Neural progenitor cell (in vitro differentiated cells): ENCODE measurements around the gene MUC6. TPM values are rescaled to one million over a fixed set of nuclear protein-coding genes. Genes with fewer than 3 reads are reported as not detected.

Source experiments
- DNase-seq: peaks from one replicate; pipeline ENCODE4 v3.0.0-alpha.2; 2016; ENCODE audit warnings: low spot score
- H2AFZ ChIP-seq: fragments of 200-600 bp; sonication (generic); replicated peaks from 2 replicates; pipeline ENCODE4 v1.6.1; 2016; ENCODE audit warnings: antibody characterized with exemption
- H3F3A ChIP-seq: fragments of 200-600 bp; sonication (generic); 2 replicates; pipeline ENCODE4 v1.6.1; 2016; ENCODE audit warnings: antibody characterized with exemption, low read depth
- H3K27ac ChIP-seq: fragments of 200-600 bp; sonication (generic); 2 replicates; pipeline ENCODE4 v1.5.1; 2016; ENCODE audit warnings: mild to moderate bottlenecking
- H3K27me3 ChIP-seq: fragments of 200-600 bp; sonication (generic); 2 replicates; pipeline ENCODE4 v1.6.1; 2016; ENCODE audit warnings: mild to moderate bottlenecking, moderate library complexity
- H3K36me3 ChIP-seq: fragments of 200-600 bp; sonication (generic); 2 replicates; pipeline ENCODE4 v1.5.1; 2016
- H3K4me1 ChIP-seq: fragments of 200-600 bp; sonication (generic); 2 replicates; pipeline ENCODE4 v1.6.1; 2016; ENCODE audit warnings: mixed run types
- H3K4me2 ChIP-seq: fragments of 200-600 bp; sonication (generic); 2 replicates; pipeline ENCODE4 v1.6.1; 2016
- H3K4me3 ChIP-seq: fragments of 200-600 bp; sonication (generic); 2 replicates; pipeline ENCODE4 v1.5.1; 2016
- H3K79me2 ChIP-seq: fragments of 200-600 bp; sonication (generic); 2 replicates; pipeline ENCODE4 v1.6.1; 2016; ENCODE audit warnings: low read depth
- H3K9ac ChIP-seq: fragments of 200-600 bp; sonication (generic); 2 replicates; pipeline ENCODE4 v1.6.1; 2016
- H3K9me3 ChIP-seq: fragments of 200-600 bp; sonication (generic); 2 replicates; pipeline ENCODE4 v1.5.1; 2016; ENCODE audit warnings: low read depth
- H4K20me1 ChIP-seq: fragments of 200-600 bp; sonication (generic); 2 replicates; pipeline ENCODE4 v1.6.1; 2016; ENCODE audit warnings: low read depth
- H3K27ac Mint-ChIP-seq: 3 replicates; pipeline ENCODE4 v1.8.0; 2021; ENCODE audit warnings: mixed read lengths
- H3K27me3 Mint-ChIP-seq: 2 replicates; pipeline ENCODE4 v1.8.0; 2022; ENCODE audit warnings: low read depth, mild to moderate bottlenecking, inconsistent platforms, moderate library complexity, mixed read lengths; ENCODE audit not compliant: insufficient read depth
- H3K36me3 Mint-ChIP-seq: 3 replicates; pipeline ENCODE4 v1.8.0; 2021; ENCODE audit warnings: mixed read lengths
- H3K4me1 Mint-ChIP-seq: 3 replicates; pipeline ENCODE4 v1.8.0; 2021; ENCODE audit warnings: mixed read lengths
- H3K4me3 Mint-ChIP-seq: 3 replicates; pipeline ENCODE4 v1.8.0; 2021; ENCODE audit warnings: mild to moderate bottlenecking, moderate library complexity, mixed read lengths
- H3K9me3 Mint-ChIP-seq: 3 replicates; pipeline ENCODE4 v1.8.0; 2020; ENCODE audit warnings: mixed read lengths
- CTCF ChIP-seq: fragments of 200-600 bp; sonication (generic); IDR thresholded peaks from 2 replicates; pipeline ENCODE4 v1.5.1; 2017; ENCODE audit warnings: antibody characterized with exemption, mild to moderate bottlenecking
- EZH2 ChIP-seq: fragments of 200-600 bp; sonication (generic); IDR thresholded peaks from 2 replicates; pipeline ENCODE4 v1.6.1; 2017; ENCODE audit warnings: antibody characterized with exemption, mild to moderate bottlenecking, moderate library complexity
- EZH2phosphoT487 ChIP-seq: fragments of 200-600 bp; sonication (generic); IDR thresholded peaks from 2 replicates; pipeline ENCODE4 v1.6.1; 2017; ENCODE audit warnings: antibody characterized with exemption
- total RNA-seq: library from RNA; depleted of rRNA; stranded (reverse); fragments of >200 nt; gene quantifications from 2 replicates; pipeline ENCODE4 v1.2.3, GENCODE V29; 2015; ENCODE audit warnings: low replicate concordance

Gene MUC6
- total RNA-seq, 1 donor from 2014 or later = not detected

- H2AFZ ChIP-seq = no peak overlapping the region
- Mint-ChIP-seq H3K27ac (no peak overlapping the region), H3K36me3 (no peaks in the 10 kb centered on the region), H3K4me1 (no peaks in the 10 kb centered on the region), H3K27me3 (no peaks in the 10 kb centered on the region), H3K4me3 (no peak overlapping the region), H3K9me3 (no peaks in the 10 kb centered on the region)
- no peak overlapping the region for H3K27ac ChIP-seq
- H3K9me3 ChIP-seq = no peaks in the 10 kb centered on the region
- peaks cover 12% of the 10 kb centered on the region for H3K4me1 ChIP-seq
- H3F3A ChIP-seq = no peaks in the 10 kb centered on the region
- H3K36me3 ChIP-seq = no peaks in the 10 kb centered on the region
- H3K4me2 ChIP-seq = no peak overlapping the region
- H3K27me3 ChIP-seq = no peaks in the 10 kb centered on the region
- no peak for DNase-seq
- no peaks in the 10 kb centered on the region for H4K20me1 ChIP-seq
- no peak overlapping the region for H3K9ac ChIP-seq
- TF ChIP-seq CTCF (no peak), EZH2 (no peak), EZH2phosphoT487 (no peak)
- no peak overlapping the region for H3K4me3 ChIP-seq
- H3K79me2 ChIP-seq = no peaks in the 10 kb centered on the region
Measured at GRCh38 chr11:1037506-1038055, 1.1 kb upstream of the MUC6 start.

- no peaks in the 10 kb centered on the region for H3K27me3 ChIP-seq
- no peaks in the 10 kb centered on the region for H3K79me2 ChIP-seq
- Mint-ChIP-seq H3K4me1 (no peaks in the 10 kb centered on the region), H3K4me3 (no peak overlapping the region), H3K27ac (no peak overlapping the region), H3K27me3 (peaks cover 3% of the 10 kb centered on the region), H3K36me3 (peaks cover 2% of the 10 kb centered on the region), H3K9me3 (no peaks in the 10 kb centered on the region)
- no peak overlapping the region for H3K27ac ChIP-seq
- H3K36me3 ChIP-seq = no peaks in the 10 kb centered on the region
- H3K9ac ChIP-seq = no peak overlapping the region
- H4K20me1 ChIP-seq = no peaks in the 10 kb centered on the region
- H3K9me3 ChIP-seq = no peaks in the 10 kb centered on the region
- no peak overlapping the region for H3K4me2 ChIP-seq
- no peaks in the 10 kb centered on the region for H3F3A ChIP-seq
- H3K4me1 ChIP-seq = peaks cover 12% of the 10 kb centered on the region
- no peak overlapping the region for H2AFZ ChIP-seq
- no peak overlapping the region for H3K4me3 ChIP-seq
- TF ChIP-seq EZH2 (no peak), EZH2phosphoT487 (no peak), CTCF (no peak)
- DNase-seq = no peak
Measured at GRCh38 chr11:1036931-1037330, 413 bp upstream of the MUC6 start.

- Mint-ChIP-seq H3K27me3 (peaks cover 6% of the 10 kb centered on the region), H3K27ac (no peak overlapping the region), H3K36me3 (peaks cover 2% of the 10 kb centered on the region), H3K9me3 (no peaks in the 10 kb centered on the region), H3K4me1 (no peaks in the 10 kb centered on the region), H3K4me3 (no peak overlapping the region)
- H4K20me1 ChIP-seq = no peaks in the 10 kb centered on the region
- H3K79me2 ChIP-seq = no peaks in the 10 kb centered on the region
- no peaks in the 10 kb centered on the region for H3K9me3 ChIP-seq
- no peak for TF ChIP-seq EZH2
- no peak for TF ChIP-seq EZH2phosphoT487
- no peak for TF ChIP-seq CTCF
- no peak overlapping the region for H3K4me2 ChIP-seq
- no peaks in the 10 kb centered on the region for H3F3A ChIP-seq
- H2AFZ ChIP-seq = no peak overlapping the region
- no peaks in the 10 kb centered on the region for H3K27me3 ChIP-seq
- no peak overlapping the region for H3K9ac ChIP-seq
- DNase-seq = no peak
- H3K36me3 ChIP-seq = no peaks in the 10 kb centered on the region
- H3K27ac ChIP-seq = no peak overlapping the region
- no peak overlapping the region for H3K4me3 ChIP-seq
- H3K4me1 ChIP-seq = peaks cover 12% of the 10 kb centered on the region
Measured at GRCh38 chr11:1035577-1036283, 788 bp downstream of the MUC6 start.
